ENCODE results near the gene CDH24. TPM values are rescaled to one million over a fixed set of nuclear protein-coding genes. Genes with fewer than 3 reads are reported as not detected.

The CDH24 gene
- total RNA-seq, 1 donor from 2014 or later: 15.0 TPM

GRCh38 chr14:23093104-23093503, 35.8 kb upstream of the CDH24 start:
- H3K4me1 ChIP-seq: peaks cover 14% of the 10 kb centered on the region
- no peak for DNase-seq (ENCODE audit: low spot score)
- H3K27me3 ChIP-seq: no peaks in the 10 kb centered on the region
- no peak for TF ChIP-seq EZH2phosphoT487 (IDR thresholded peaks at IDR 0.05)
- Mint-ChIP-seq H3K4me1 (peaks cover 20% of the 10 kb centered on the region), H3K27me3 (ENCODE audit: insufficient read depth, low read depth) (no peaks in the 10 kb centered on the region), H3K4me3 (no peak overlapping the region), H3K36me3 (peaks cover 25% of the 10 kb centered on the region), H3K27ac (no peak overlapping the region), H3K9me3 (no peaks in the 10 kb centered on the region)
- H3K36me3 ChIP-seq: peaks cover 20% of the 10 kb centered on the region
- no peak overlapping the region for H3K27ac ChIP-seq
- no peaks in the 10 kb centered on the region for H3K9me3 ChIP-seq (ENCODE audit: low read depth)
- peaks cover 56% of the 10 kb centered on the region for H4K20me1 ChIP-seq (ENCODE audit: low read depth)
- H3K4me3 ChIP-seq: peak overlapping the region; percentile 92
- peak overlapping the region; percentile 97 for H3K4me2 ChIP-seq
- H2AFZ ChIP-seq (replicated peaks): no peak overlapping the region
- peak overlapping the region; percentile 97 for H3K9ac ChIP-seq
- peaks cover 35% of the 10 kb centered on the region for H3F3A ChIP-seq (ENCODE audit: low read depth)
- peaks cover 87% of the 10 kb centered on the region for H3K79me2 ChIP-seq (ENCODE audit: low read depth)

- no peak overlapping the region for H3K4me2 ChIP-seq
- Mint-ChIP-seq H3K36me3 (peaks cover 21% of the 10 kb centered on the region), H3K9me3 (no peaks in the 10 kb centered on the region), H3K4me1 (peaks cover 10% of the 10 kb centered on the region), H3K4me3 (no peak overlapping the region), H3K27ac (no peak overlapping the region), H3K27me3 (ENCODE audit: insufficient read depth, low read depth) (no peaks in the 10 kb centered on the region)
- H3K9ac ChIP-seq: no peak overlapping the region
- no peak overlapping the region for H3K4me3 ChIP-seq
- DNase-seq (ENCODE audit: low spot score): no peak
- no peak for TF ChIP-seq CTCF (IDR thresholded peaks at IDR 0.05)
- TF ChIP-seq EZH2 (IDR thresholded peaks at IDR 0.05): no peak
- TF ChIP-seq EZH2phosphoT487 (IDR thresholded peaks at IDR 0.05): no peak
- peaks cover 34% of the 10 kb centered on the region for H3F3A ChIP-seq (ENCODE audit: low read depth)
- peaks cover 57% of the 10 kb centered on the region for H4K20me1 ChIP-seq (ENCODE audit: low read depth)
- H3K36me3 ChIP-seq: peaks cover 34% of the 10 kb centered on the region
- H3K79me2 ChIP-seq (ENCODE audit: low read depth): peaks cover 84% of the 10 kb centered on the region
- no peak overlapping the region for H2AFZ ChIP-seq (replicated peaks)
- no peak overlapping the region for H3K27ac ChIP-seq
- H3K27me3 ChIP-seq: no peaks in the 10 kb centered on the region
- no peaks in the 10 kb centered on the region for H3K9me3 ChIP-seq (ENCODE audit: low read depth)
- peaks cover 14% of the 10 kb centered on the region for H3K4me1 ChIP-seq
Measured at GRCh38 chr14:23091294-23092225, 34.2 kb upstream of the CDH24 start.

GRCh38 chr14:23090254-23090636, 32.9 kb upstream of the CDH24 start:
- Mint-ChIP-seq H3K27me3 (ENCODE audit: insufficient read depth, low read depth) (no peaks in the 10 kb centered on the region), H3K36me3 (peaks cover 21% of the 10 kb centered on the region), H3K27ac (no peak overlapping the region), H3K9me3 (no peaks in the 10 kb centered on the region), H3K4me1 (peaks cover 8% of the 10 kb centered on the region), H3K4me3 (no peak overlapping the region)
- no peak for DNase-seq (ENCODE audit: low spot score)
- Histone ChIP-seq H3K4me1 (peaks cover 14% of the 10 kb centered on the region), H3K9me3 (ENCODE audit: low read depth) (no peaks in the 10 kb centered on the region), H3K27ac (no peak overlapping the region), H3K79me2 (ENCODE audit: low read depth) (peaks cover 77% of the 10 kb centered on the region), H3K27me3 (no peaks in the 10 kb centered on the region), H3K36me3 (peaks cover 41% of the 10 kb centered on the region), H4K20me1 (ENCODE audit: low read depth) (peaks cover 64% of the 10 kb centered on the region), H3K4me3 (no peak overlapping the region), H3K4me2 (no peak overlapping the region), H3F3A (ENCODE audit: low read depth) (peaks cover 31% of the 10 kb centered on the region), H2AFZ (replicated peaks) (no peak overlapping the region), H3K9ac (no peak overlapping the region)
- no peak for TF ChIP-seq EZH2phosphoT487 (IDR thresholded peaks at IDR 0.05)
- no peak for TF ChIP-seq EZH2 (IDR thresholded peaks at IDR 0.05)
- TF ChIP-seq CTCF (IDR thresholded peaks at IDR 0.05): no peak
